Measurements from ENCODE around the gene CDK14. TPM values are rescaled to one million over a fixed set of nuclear protein-coding genes. Genes with fewer than 3 reads are reported as not detected.

Gene CDK14
- total RNA-seq, 1 donor = 39.1 TPM

DNA sequence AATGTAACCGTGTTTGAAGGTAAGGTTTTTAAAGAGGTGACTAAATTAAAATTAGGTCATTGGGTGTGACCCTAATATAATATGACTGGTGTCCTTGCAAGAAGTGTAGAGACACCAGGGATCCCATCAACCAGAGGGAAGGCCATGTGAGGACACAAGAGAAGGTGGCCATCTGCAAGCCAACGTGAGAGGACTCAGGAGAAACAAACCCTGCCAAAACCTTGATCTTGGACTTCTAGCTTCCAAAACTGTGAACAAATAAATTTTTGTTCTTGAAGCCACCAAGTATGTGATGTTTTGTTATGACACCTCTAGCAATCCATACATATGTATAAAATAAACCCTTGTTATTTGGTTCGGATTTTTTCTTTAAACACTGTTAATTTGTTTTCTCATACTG, 144.3 kb downstream of the CDK14 start:
- H3K4me1 ChIP-seq (ENCODE audit: insufficient read depth, low read length) = no peaks in the 10 kb centered on the region

DNA sequence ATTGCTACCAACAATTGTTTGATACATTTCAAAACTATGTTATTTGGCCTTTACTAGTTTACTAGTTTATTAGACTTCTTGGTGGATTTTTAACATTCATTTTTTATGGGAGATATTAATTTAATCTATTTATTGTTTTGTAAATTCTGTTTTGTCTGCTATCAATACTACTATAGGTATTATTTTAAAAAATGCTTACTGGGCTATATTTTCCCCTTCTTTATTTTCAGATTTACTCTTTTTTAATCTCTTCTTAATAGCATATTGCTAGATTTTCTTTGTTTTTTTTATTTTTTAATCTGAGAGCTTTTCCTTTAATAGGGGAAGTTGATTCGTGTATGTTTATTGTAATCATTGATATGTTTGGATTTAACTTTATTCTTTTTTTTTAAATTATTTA, 147.5 kb downstream of the CDK14 start:
- H3K4me3 ChIP-seq (ENCODE audit: insufficient read depth, low read length) = no peak overlapping the region
- H3K27me3 ChIP-seq (ENCODE audit: insufficient read depth, low read length) = no peaks in the 10 kb centered on the region
- no peaks in the 10 kb centered on the region for H3K9me3 ChIP-seq (ENCODE audit: low read depth, low read length)
- no peak overlapping the region for H3K27ac ChIP-seq (ENCODE audit: low read depth, low read length)
- no peak overlapping the region for H3K4me2 ChIP-seq (ENCODE audit: insufficient read depth, low read length)
- H4K20me1 ChIP-seq (ENCODE audit: insufficient read depth, low read length) = no peaks in the 10 kb centered on the region
- H2AFZ ChIP-seq (ENCODE audit: low read length) = no peak overlapping the region
- H3K79me2 ChIP-seq (ENCODE audit: insufficient read depth, low read length) = no peaks in the 10 kb centered on the region
- no peaks in the 10 kb centered on the region for H3K36me3 ChIP-seq (ENCODE audit: insufficient read depth, low read length)
- no peaks in the 10 kb centered on the region for H3K4me1 ChIP-seq (ENCODE audit: insufficient read depth, low read length)
- no peak for DNase-seq (ENCODE audit: insufficient read length, low spot score, missing footprints)
- TF ChIP-seq, protein P1, sequence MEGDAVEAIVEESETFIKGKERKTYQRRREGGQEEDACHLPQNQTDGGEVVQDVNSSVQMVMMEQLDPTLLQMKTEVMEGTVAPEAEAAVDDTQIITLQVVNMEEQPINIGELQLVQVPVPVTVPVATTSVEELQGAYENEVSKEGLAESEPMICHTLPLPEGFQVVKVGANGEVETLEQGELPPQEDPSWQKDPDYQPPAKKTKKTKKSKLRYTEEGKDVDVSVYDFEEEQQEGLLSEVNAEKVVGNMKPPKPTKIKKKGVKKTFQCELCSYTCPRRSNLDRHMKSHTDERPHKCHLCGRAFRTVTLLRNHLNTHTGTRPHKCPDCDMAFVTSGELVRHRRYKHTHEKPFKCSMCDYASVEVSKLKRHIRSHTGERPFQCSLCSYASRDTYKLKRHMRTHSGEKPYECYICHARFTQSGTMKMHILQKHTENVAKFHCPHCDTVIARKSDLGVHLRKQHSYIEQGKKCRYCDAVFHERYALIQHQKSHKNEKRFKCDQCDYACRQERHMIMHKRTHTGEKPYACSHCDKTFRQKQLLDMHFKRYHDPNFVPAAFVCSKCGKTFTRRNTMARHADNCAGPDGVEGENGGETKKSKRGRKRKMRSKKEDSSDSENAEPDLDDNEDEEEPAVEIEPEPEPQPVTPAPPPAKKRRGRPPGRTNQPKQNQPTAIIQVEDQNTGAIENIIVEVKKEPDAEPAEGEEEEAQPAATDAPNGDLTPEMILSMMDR (IDR thresholded peaks at IDR 0.05; ENCODE audit: extremely low read depth, low read depth, low read length) = no peak

More for the DNA sequence above, 144.3 kb downstream of the CDK14 start:
- H3K4me3 ChIP-seq (ENCODE audit: insufficient read depth, low read length) = no peak overlapping the region
- H3K9me3 ChIP-seq (ENCODE audit: low read depth, low read length) = no peaks in the 10 kb centered on the region
- no peak for DNase-seq (ENCODE audit: insufficient read length, low spot score, missing footprints)
- no peak overlapping the region for H2AFZ ChIP-seq (ENCODE audit: low read length)
- H3K36me3 ChIP-seq (ENCODE audit: insufficient read depth, low read length) = no peaks in the 10 kb centered on the region
- TF ChIP-seq, protein P1 (IDR thresholded peaks at IDR 0.05; ENCODE audit: extremely low read depth, low read depth, low read length) = no peak
- no peaks in the 10 kb centered on the region for H4K20me1 ChIP-seq (ENCODE audit: insufficient read depth, low read length)
- no peak overlapping the region for H3K27ac ChIP-seq (ENCODE audit: low read depth, low read length)
- H3K79me2 ChIP-seq (ENCODE audit: insufficient read depth, low read length) = peaks cover 4% of the 10 kb centered on the region
- no peaks in the 10 kb centered on the region for H3K27me3 ChIP-seq (ENCODE audit: insufficient read depth, low read length)
- H3K4me2 ChIP-seq (ENCODE audit: insufficient read depth, low read length) = no peak overlapping the region

DNA sequence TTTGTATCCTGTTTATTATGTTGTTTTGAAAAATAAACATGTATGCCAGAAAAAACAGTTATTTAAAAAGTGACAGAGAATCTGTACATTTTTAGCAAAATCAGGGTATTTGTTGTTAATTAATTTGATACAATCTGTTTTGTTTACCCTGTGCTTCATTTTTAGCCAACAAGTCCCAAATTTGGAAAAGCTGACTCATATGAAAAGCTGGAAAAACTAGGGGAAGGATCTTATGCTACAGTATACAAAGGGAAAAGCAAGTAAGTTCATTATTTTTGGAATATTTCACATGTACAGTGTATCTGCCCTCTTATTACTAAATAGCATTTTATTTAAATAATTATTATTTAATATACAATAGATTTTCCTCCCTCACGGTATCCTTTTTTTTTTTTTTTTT, 151.4 kb downstream of the CDK14 start:
- Histone ChIP-seq H3K4me3 (ENCODE audit: insufficient read depth, low read length) (no peak overlapping the region), H3K27ac (ENCODE audit: low read depth, low read length) (no peak overlapping the region), H2AFZ (ENCODE audit: low read length) (no peak overlapping the region), H3K4me1 (ENCODE audit: insufficient read depth, low read length) (no peaks in the 10 kb centered on the region), H3K27me3 (ENCODE audit: insufficient read depth, low read length) (no peaks in the 10 kb centered on the region), H3K36me3 (ENCODE audit: insufficient read depth, low read length) (no peaks in the 10 kb centered on the region), H3K9me3 (ENCODE audit: low read depth, low read length) (no peaks in the 10 kb centered on the region), H3K79me2 (ENCODE audit: insufficient read depth, low read length) (no peaks in the 10 kb centered on the region), H4K20me1 (ENCODE audit: insufficient read depth, low read length) (no peaks in the 10 kb centered on the region), H3K4me2 (ENCODE audit: insufficient read depth, low read length) (no peak overlapping the region)
- peak; percentile 72 for DNase-seq (ENCODE audit: insufficient read length, low spot score, missing footprints)
- TF ChIP-seq, protein P1 (IDR thresholded peaks at IDR 0.05; ENCODE audit: extremely low read depth, low read depth, low read length) = no peak

DNA sequence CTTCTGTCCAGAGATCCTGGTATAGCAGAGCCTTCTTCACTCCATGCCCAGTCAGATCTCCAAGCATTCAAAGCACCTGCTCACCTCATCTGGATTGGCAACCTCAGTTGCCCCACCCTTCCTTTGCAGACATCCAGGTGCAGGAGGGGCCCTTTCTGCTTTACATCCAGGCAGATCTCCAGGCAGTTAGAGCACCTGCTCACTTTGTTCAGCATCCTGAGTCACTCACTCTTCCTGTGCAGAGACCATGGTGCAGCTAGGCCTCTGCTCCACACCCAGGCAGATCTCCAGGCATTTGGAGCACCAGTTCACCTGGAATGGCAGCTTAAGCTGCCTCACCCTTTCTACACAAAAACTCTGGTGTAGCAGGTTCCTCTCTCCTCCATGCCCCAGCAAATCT, 153.1 kb downstream of the CDK14 start:
- Histone ChIP-seq H3K27ac (ENCODE audit: low read depth, low read length) (no peak overlapping the region), H4K20me1 (ENCODE audit: insufficient read depth, low read length) (no peaks in the 10 kb centered on the region), H3K4me2 (ENCODE audit: insufficient read depth, low read length) (no peak overlapping the region), H2AFZ (ENCODE audit: low read length) (no peak overlapping the region), H3K4me1 (ENCODE audit: insufficient read depth, low read length) (no peaks in the 10 kb centered on the region), H3K9me3 (ENCODE audit: low read depth, low read length) (no peaks in the 10 kb centered on the region), H3K79me2 (ENCODE audit: insufficient read depth, low read length) (no peaks in the 10 kb centered on the region), H3K36me3 (ENCODE audit: insufficient read depth, low read length) (no peaks in the 10 kb centered on the region), H3K27me3 (ENCODE audit: insufficient read depth, low read length) (no peaks in the 10 kb centered on the region), H3K4me3 (ENCODE audit: insufficient read depth, low read length) (no peak overlapping the region)
- TF ChIP-seq, protein P1 (IDR thresholded peaks at IDR 0.05; ENCODE audit: extremely low read depth, low read depth, low read length) = no peak
- DNase-seq (ENCODE audit: insufficient read length, low spot score, missing footprints) = no peak
